Measurements from ENCODE around the gene PUS10.
"Not testable (repeated sequence)": the region's sequence is repeated elsewhere in the genome, so short reads cannot be mapped to it uniquely, and the experiment has no call there.

The PUS10 gene

GRCh38 chr2:61017556-61018317, at the start of gene PUS10, which contains the start of gene PEX13:
TSS of gene PUS10 (minus strand) at chr2:61018255. CDS start at chr2:61011890, 6,365 bp downstream.
TSS of gene PEX13 (plus strand) at chr2:61017720. CDS start at chr2:61017760, 40 bp downstream.
- peak; percentile 46 to 55 for DNase-seq (ENCODE audit: low read depth in 2 of 2)

- peak; percentile 77 to 79 for DNase-seq (ENCODE audit: low read depth in 2 of 2)
Observed at GRCh38 chr2:61065714-61066709, 48.0 kb upstream of the PUS10 start, which contains the start of gene SANBR. TSS of gene SANBR (plus strand) at chr2:61065871. CDS start at chr2:61070351, 4,480 bp downstream.

- DNase-seq (ENCODE audit: low read depth in 2 of 2): no peak
Observed at GRCh38 chr2:61059382-61059781, 41.3 kb upstream of the PUS10 start.

GRCh38 chr2:61057562-61057961, 39.5 kb upstream of the PUS10 start:
- no peak for DNase-seq (ENCODE audit: low read depth in 2 of 2)

- no peak for DNase-seq (ENCODE audit: low read depth in 2 of 2)
Observed at GRCh38 chr2:61055557-61055956, 37.5 kb upstream of the PUS10 start.

- DNase-seq (ENCODE audit: low read depth in 2 of 2): no peak
Observed at GRCh38 chr2:61045999-61046398, 27.9 kb upstream of the PUS10 start.

GRCh38 chr2:61045226-61045625, 27.2 kb upstream of the PUS10 start:
- DNase-seq (ENCODE audit: low read depth in 2 of 2): no peak

GRCh38 chr2:61044636-61045035, 26.6 kb upstream of the PUS10 start:
- DNase-seq (ENCODE audit: low read depth in 2 of 2): no peak

- no peak for DNase-seq (ENCODE audit: low read depth in 2 of 2)
Observed at GRCh38 chr2:61042807-61043206, 24.8 kb upstream of the PUS10 start.

- not testable (repeated sequence) for DNase-seq (ENCODE audit: low read depth in 2 of 2)
Observed at GRCh38 chr2:61036643-61037042, 18.6 kb upstream of the PUS10 start.

- not testable (repeated sequence) for DNase-seq (ENCODE audit: low read depth in 2 of 2)
Observed at GRCh38 chr2:61034592-61034991, 16.5 kb upstream of the PUS10 start.

- no peak for DNase-seq (ENCODE audit: low read depth in 2 of 2)
Observed at GRCh38 chr2:61029533-61029932, 11.5 kb upstream of the PUS10 start.

- DNase-seq (ENCODE audit: low read depth in 2 of 2): no peak
Observed at GRCh38 chr2:61023670-61024069, 5.6 kb upstream of the PUS10 start.

- no peak for DNase-seq (ENCODE audit: low read depth in 2 of 2)
Observed at GRCh38 chr2:61021228-61021660, 3.2 kb upstream of the PUS10 start.

- no peak for DNase-seq (ENCODE audit: low read depth in 2 of 2)
Observed at GRCh38 chr2:61018798-61019197, 743 bp upstream of the PUS10 start.

GRCh38 chr2:61018318-61018755, 282 bp upstream of the PUS10 start:
- no peak for DNase-seq (ENCODE audit: low read depth in 2 of 2)

- peak; percentile 46 to 53 for DNase-seq (ENCODE audit: low read depth in 2 of 2)
Observed at GRCh38 chr2:61017003-61017555, 976 bp downstream of the PUS10 start.

GRCh38 chr2:61016392-61017002, 1.6 kb downstream of the PUS10 start:
- DNase-seq (ENCODE audit: low read depth in 2 of 2): peak in 1 of 2 donors; percentile 43

GRCh38 chr2:61015976-61016375, 2.1 kb downstream of the PUS10 start:
- DNase-seq (ENCODE audit: low read depth in 2 of 2): no peak

- DNase-seq (ENCODE audit: low read depth in 2 of 2): no peak
Observed at GRCh38 chr2:61014763-61015162, 3.3 kb downstream of the PUS10 start.

- DNase-seq (ENCODE audit: low read depth in 2 of 2): no peak
Observed at GRCh38 chr2:61013382-61013781, 4.7 kb downstream of the PUS10 start.
